Thyroid gland (tissue), 4 donors: ENCODE data around the gene TMEM239.

Experiments used
- CTCF ChIP-seq, 6 experiments: fragments of 200-600 bp in 3 of 6; fragments of 450-650 bp in 3 of 6; sonication (generic) in 3 of 6; IDR thresholded peaks; one replicate each; pipeline ENCODE4 v1.5.1; 2016 to 2019; ENCODE audit warnings: antibody characterized with exemption in 6 of 6, mild to moderate bottlenecking in 2 of 6, inconsistent platforms in 1 of 6, moderate library complexity in 1 of 6
- POLR2A ChIP-seq, 2 donors: fragments of 450-650 bp; IDR thresholded peaks; one replicate each; pipeline ENCODE4 v1.6.1; 2017; ENCODE audit warnings: antibody characterized with exemption in 2 of 2, mild to moderate bottlenecking in 2 of 2, moderate library complexity in 1 of 2

- no peak for TF ChIP-seq CTCF (IDR thresholded peaks at IDR 0.05)
- no peak for TF ChIP-seq POLR2A (IDR thresholded peaks at IDR 0.05)
Observed at GRCh38 chr20:2800521-2801285, 15.5 kb upstream of the TMEM239 start, which contains the start of gene CPXM1.
